Kidney epithelial cell (primary cell): ENCODE measurements around the gene ITGB7. TPM values are rescaled to one million over a fixed set of nuclear protein-coding genes. Genes with fewer than 3 reads are reported as not detected.
A peak's percentile ranks its signal among the peaks of the same experiment; 100 is the strongest.

Experiments
- DNase-seq: peaks from one replicate; pipeline ENCODE4 v3.0.0-alpha.2; 2010; ENCODE audit warnings: low read depth
- H3K27me3 ChIP-seq: 2 replicates; pipeline ENCODE4 v1.6.0; 2011; ENCODE audit warnings: low read length; ENCODE audit not compliant: control insufficient read depth, insufficient read depth
- H3K36me3 ChIP-seq: 2 replicates; pipeline ENCODE4 v1.5.1; 2011; ENCODE audit warnings: low read length; ENCODE audit not compliant: control insufficient read depth, insufficient read depth
- H3K4me3 ChIP-seq: 2 replicates; pipeline ENCODE4 v1.5.1; 2011; ENCODE audit warnings: low read depth, mild to moderate bottlenecking, control low read depth, low read length
- total RNA-seq: library from RNA; depleted of rRNA; stranded (reverse); fragments of >200 nt; gene quantifications from 2 replicates; pipeline ENCODE4 v1.2.3, GENCODE V29; 2015
- TF ChIP-seq, protein P1 (sequence below): IDR thresholded peaks from 2 replicates; pipeline ENCODE4 v1.5.1; 2011; ENCODE audit warnings: mild to moderate bottlenecking, moderate library complexity, low read length, control low read depth, inconsistent platforms; ENCODE audit not compliant: insufficient read depth, poor library complexity, severe bottlenecking

ITGB7 gene
- total RNA-seq, 1 donor from 2014 or later, result 1.6 TPM

DNA sequence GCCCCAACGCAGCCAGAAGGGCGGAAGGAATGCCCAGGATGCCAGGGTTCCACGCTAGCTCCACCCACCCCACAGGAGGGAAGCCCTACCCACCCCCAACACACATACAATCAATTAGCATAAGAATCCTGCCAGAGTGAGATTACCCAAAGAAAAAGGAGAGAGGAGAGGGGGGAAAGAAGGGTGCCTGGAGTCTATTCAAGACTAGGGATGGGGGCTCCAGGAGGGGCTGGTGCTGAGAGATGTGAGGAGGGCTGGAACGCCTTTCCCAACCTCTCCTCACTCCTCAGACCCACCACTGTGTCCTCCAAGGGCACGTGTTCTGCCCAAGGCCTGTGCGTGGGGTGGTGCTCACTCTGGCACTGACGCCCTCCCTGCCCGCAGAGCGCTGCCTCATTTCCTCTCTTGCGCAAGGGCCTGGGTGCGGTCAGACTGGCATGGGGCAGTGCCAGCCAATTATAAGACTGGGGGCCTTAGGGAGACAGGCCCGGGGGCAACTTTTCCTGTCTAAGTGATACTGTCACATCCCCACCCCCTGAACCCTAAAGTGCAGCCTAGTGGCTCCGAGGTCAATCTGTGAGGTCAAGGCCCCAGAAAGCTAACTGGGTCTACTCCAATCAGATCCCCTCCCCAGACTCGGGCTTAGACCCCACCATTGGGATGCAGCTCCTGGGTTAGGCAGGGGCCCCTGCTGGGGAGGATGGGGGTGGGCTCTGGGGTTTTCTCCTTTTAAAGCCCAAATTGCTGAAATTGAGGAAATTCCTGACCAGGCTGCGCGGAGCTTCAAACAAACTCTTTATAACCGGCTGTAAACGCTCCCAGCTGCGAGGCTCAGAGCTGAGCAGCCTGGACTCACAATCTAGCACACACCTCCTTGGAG lies 10.2 kb upstream of the ITGB7 start:
- H3K4me3 ChIP-seq, result no peak overlapping the region
- H3K36me3 ChIP-seq, result no peaks in the 10 kb centered on the region
- TF ChIP-seq, protein P1, sequence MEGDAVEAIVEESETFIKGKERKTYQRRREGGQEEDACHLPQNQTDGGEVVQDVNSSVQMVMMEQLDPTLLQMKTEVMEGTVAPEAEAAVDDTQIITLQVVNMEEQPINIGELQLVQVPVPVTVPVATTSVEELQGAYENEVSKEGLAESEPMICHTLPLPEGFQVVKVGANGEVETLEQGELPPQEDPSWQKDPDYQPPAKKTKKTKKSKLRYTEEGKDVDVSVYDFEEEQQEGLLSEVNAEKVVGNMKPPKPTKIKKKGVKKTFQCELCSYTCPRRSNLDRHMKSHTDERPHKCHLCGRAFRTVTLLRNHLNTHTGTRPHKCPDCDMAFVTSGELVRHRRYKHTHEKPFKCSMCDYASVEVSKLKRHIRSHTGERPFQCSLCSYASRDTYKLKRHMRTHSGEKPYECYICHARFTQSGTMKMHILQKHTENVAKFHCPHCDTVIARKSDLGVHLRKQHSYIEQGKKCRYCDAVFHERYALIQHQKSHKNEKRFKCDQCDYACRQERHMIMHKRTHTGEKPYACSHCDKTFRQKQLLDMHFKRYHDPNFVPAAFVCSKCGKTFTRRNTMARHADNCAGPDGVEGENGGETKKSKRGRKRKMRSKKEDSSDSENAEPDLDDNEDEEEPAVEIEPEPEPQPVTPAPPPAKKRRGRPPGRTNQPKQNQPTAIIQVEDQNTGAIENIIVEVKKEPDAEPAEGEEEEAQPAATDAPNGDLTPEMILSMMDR, result no peak
- no peaks in the 10 kb centered on the region for H3K27me3 ChIP-seq
- no peak for DNase-seq

DNA sequence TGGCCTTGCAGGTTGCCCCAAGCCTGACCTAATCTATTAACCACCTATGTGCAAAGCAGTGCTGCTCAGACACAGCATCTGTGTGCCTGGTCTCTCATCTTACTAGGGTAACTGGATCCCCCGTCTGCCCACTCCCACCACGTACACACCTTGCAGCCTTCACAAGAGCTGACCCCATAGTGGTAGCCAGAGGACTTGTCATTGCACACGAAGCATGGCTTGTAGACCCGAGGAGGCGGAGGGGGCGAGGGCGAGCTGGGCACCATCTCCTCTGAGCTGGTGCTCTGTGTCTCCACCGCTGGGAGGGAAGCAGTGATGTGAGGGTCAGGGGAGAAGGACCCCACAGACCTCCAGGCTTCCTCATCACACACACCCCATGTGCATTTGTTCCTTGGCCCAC lies 8.4 kb upstream of the ITGB7 start:
- Histone ChIP-seq H3K4me3 (no peak overlapping the region), H3K36me3 (peaks cover 1% of the 10 kb centered on the region), H3K27me3 (no peaks in the 10 kb centered on the region)
- TF ChIP-seq, protein P1, result no peak
- DNase-seq, result no peak

DNA sequence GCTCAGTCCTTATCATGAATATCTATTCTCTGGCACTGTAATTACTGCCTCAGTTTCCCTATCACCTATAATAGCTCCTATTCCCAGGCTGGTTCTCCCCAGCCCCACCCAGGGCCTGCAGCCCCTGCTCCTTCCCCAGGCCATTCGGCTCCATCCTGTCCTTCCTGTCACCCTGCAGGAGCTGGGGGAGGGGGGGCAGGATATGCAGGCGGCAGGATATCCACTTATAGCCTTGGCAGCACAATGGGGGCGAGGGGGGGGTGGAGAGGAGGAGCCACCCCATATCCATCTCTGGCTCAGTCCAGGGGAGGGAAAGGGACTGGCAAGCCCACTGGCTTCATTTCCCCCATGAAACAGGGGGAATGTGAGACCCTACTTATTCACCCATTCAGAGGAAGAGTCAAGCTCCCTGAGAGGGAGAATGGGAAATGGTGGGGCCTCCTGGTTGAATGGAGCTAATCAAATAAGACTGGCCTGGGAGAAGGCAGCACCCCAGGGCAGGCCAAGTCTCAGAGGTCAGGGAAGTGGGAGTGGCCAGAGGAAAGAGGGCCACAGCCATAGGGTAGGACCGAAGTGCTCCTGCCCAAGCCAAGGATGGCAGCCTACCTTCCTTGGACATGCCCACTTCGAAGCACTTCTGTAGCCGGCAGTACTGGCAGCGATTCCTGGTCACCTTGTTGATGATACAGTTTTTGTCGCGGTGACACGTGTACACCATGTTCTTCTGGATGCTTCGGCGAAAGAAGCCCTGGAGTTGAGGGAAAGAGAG lies 7.8 kb upstream of the ITGB7 start:
- DNase-seq, result no peak
- Histone ChIP-seq H3K36me3 (peaks cover 1% of the 10 kb centered on the region), H3K4me3 (no peak overlapping the region), H3K27me3 (no peaks in the 10 kb centered on the region)
- TF ChIP-seq, protein P1, result no peak

GRCh38 chr12:53214221-53214620 lies 7.2 kb upstream of the ITGB7 start:
- DNase-seq, result no peak
- Histone ChIP-seq H3K27me3 (no peaks in the 10 kb centered on the region), H3K36me3 (peaks cover 1% of the 10 kb centered on the region), H3K4me3 (no peak overlapping the region)
- TF ChIP-seq, protein P1, result no peak

DNA sequence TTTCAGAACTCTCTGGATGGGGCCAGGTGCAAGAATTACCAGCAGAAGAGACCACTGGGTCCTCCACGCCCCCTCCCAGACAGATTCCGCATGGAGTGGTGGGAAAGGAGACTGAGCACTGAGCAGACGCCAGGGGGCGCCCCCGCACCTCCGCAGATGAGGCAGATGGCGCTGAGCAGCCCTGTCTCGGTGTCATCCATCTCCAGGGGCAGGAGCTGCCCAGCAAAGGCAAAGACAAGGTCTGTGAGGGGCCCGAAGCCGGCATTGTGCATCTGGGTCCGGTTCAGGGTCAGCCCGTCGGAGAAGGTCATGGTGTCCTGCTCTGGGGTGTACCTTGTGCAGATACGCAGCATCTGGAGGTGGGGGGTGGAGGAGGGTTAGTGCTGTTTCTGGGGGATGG lies 6.3 kb upstream of the ITGB7 start:
- TF ChIP-seq, protein P1, result peak; percentile 96
- no peaks in the 10 kb centered on the region for H3K27me3 ChIP-seq
- H3K36me3 ChIP-seq, result peaks cover 1% of the 10 kb centered on the region
- DNase-seq, result no peak
- H3K4me3 ChIP-seq, result no peak overlapping the region
